H1 (cell line): ENCODE results near the gene PKMYT1. TPM values are rescaled to one million over a fixed set of nuclear protein-coding genes. Genes with fewer than 3 reads are reported as not detected.

Source experiments
- CREB1 ChIP-seq: IDR thresholded peaks from 2 replicates; pipeline ENCODE4 v1.6.1; 2012; ENCODE audit warnings: inconsistent platforms
- CTBP2 ChIP-seq: IDR thresholded peaks from 2 replicates; pipeline ENCODE4 v1.7.0; 2011; ENCODE audit warnings: borderline replicate concordance, mild to moderate bottlenecking, moderate library complexity, mixed read lengths, low read length; ENCODE audit not compliant: insufficient read depth, insufficient read length
- JUN ChIP-seq: IDR thresholded peaks from 2 replicates; pipeline ENCODE4 v1.6.1; 2011; ENCODE audit warnings: low read depth, mild to moderate bottlenecking, improper control_type of control experiment, low read length
- MAFK ChIP-seq: IDR thresholded peaks from 2 replicates; pipeline ENCODE4 v1.6.1; 2012; ENCODE audit warnings: low read depth, mild to moderate bottlenecking, improper control_type of control experiment, low read length
- PHF8 ChIP-seq: fragments of 200-600 bp; sonication (generic); conservative IDR thresholded peaks from 2 replicates; pipeline ENCODE4 v1.7.1; 2012; ENCODE audit warnings: low read depth, mild to moderate bottlenecking, inconsistent platforms, low read length, moderate library complexity
- POLR2AphosphoS5 ChIP-seq: IDR thresholded peaks from 2 replicates; pipeline ENCODE4 v1.6.1; 2011; ENCODE audit warnings: low read depth, low read length
- RAD21 ChIP-seq, 2 experiments: IDR thresholded peaks in 1 of 2; conservative IDR thresholded peaks in 1 of 2; 2 replicates each; pipeline ENCODE4 v1.6.1; 2011; ENCODE audit warnings: low read depth in 2 of 2, low read length in 2 of 2, improper control_type of control experiment in 1 of 2, inconsistent platforms in 1 of 2, mild to moderate bottlenecking in 1 of 2, moderate library complexity in 1 of 2
- RBBP5 ChIP-seq: IDR thresholded peaks from 2 replicates; pipeline ENCODE4 v1.7.1; 2012; ENCODE audit warnings: low read depth, mild to moderate bottlenecking, inconsistent platforms, low read length, moderate library complexity, borderline replicate concordance
- SIRT6 ChIP-seq: IDR thresholded peaks from one replicate; pipeline ENCODE4 v1.7.1; 2012; ENCODE audit warnings: low read length, inconsistent platforms
- polyA plus RNA-seq, 7 experiments: library from polyadenylated mRNA; depleted of rRNA in 3 of 7; stranded (reverse) in 5 of 7; unstranded in 2 of 7; fragments of >200 nt in 5 of 7; fragments of 200-250 nt in 2 of 7; gene quantifications; 1 replicate in 5 of 7; 2 replicates in 1 of 7; 4 replicates in 1 of 7; pipeline versions ENCODE4 v1.2.1 to v1.2.3, GENCODE V29; 2011 to 2013; ENCODE audit warnings: missing spikeins in 2 of 7, mixed read lengths in 2 of 7
- total RNA-seq: library from RNA; stranded (reverse); fragmentation: NEBNext Ultra II Directional; extraction: Animal tissue kit (Norgen Biotek cat#: 25700); gene quantifications from 2 replicates; pipeline ENCODE4 v1.2.1, GENCODE V29; 2021
- TF ChIP-seq, protein P1 (sequence below): IDR thresholded peaks from 2 replicates; pipeline ENCODE4 v1.6.1; 2011; ENCODE audit warnings: low read length, improper control_type of control experiment

The PKMYT1 gene
- total and polyA plus RNA-seq, 2 of the 8 experiments (the other 6 are each of a cell fraction or from before 2014, with no cell fraction given), result 74.7 to 85.2 TPM

DNA sequence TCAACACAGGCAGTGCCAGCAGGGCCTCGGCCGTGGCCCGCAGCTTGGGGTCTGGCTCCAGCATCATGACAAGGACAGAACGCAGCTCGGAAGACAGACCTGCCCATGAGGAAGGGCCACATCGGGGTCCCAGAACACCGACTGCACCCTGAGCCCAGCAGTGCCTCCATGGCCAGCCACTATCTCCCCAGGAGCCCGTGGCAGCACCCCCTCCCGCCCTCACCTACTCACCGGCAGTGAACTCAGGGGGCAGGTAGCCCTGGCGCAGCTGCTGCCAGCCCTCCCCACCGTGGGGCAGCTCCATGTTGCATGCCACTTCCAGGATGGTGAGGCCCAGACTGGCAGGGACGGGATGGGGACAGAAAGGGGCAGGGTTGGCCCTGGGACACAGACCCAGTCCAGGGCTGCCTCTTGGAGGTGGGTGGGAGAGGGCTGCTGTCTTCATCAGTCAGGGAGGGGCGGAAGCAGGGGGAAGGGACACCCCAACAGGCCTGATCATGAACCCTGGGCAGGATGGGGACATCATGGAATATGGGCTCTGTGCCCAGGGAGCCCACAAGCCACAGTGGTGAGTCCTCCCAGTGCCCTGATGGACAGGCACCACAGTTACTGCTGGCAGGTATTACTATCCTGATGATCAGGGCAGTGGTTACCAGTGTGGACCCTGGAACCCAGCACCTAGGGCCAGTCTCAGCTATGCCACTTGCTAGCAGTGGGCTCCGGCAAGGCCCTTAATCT, 5.8 kb downstream of the PKMYT1 start (continued):
- TF ChIP-seq PHF8 (no peak), RBBP5 (no peak), SIRT6 (no peak), POLR2AphosphoS5 (no peak; the same call in 1 of the 2 replicates), CREB1 (no peak), RAD21 (IDR thresholded peaks at IDR 0.05 in 1 of 2, conservative IDR thresholded peaks at IDR 0.05 in 1 of 2; ENCODE audit: low read depth in 2 of 2, low read length in 2 of 2) (no peak), MAFK (no peak), JUN (no peak), CTBP2 (no peak)
- TF ChIP-seq, protein P1, sequence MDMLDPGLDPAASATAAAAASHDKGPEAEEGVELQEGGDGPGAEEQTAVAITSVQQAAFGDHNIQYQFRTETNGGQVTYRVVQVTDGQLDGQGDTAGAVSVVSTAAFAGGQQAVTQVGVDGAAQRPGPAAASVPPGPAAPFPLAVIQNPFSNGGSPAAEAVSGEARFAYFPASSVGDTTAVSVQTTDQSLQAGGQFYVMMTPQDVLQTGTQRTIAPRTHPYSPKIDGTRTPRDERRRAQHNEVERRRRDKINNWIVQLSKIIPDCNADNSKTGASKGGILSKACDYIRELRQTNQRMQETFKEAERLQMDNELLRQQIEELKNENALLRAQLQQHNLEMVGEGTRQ, result no peak
